GM19468 (cell line): Measurements from ENCODE around the gene CHST11.

Experiments used
- ATAC-seq: cut with Tn5 transposase; IDR thresholded peaks from one replicate; pipeline ENCODE4 v1.9.1; 2021; ENCODE audit warnings: mild to moderate bottlenecking, moderate library complexity, moderate number of reproducible peaks; ENCODE audit not compliant: unreplicated experiment; ENCODE audit errors: extremely low read depth

CHST11 gene

GRCh38 chr12:104761091-104761490 is 304.3 kb downstream of the CHST11 start:
- no peak for ATAC-seq

GRCh38 chr12:104761611-104762010 is 304.9 kb downstream of the CHST11 start:
- no peak for ATAC-seq

GRCh38 chr12:104763168-104763805 is 306.5 kb downstream of the CHST11 start:
- ATAC-seq, result no peak

GRCh38 chr12:104764225-104765091 is 307.7 kb downstream of the CHST11 start:
- ATAC-seq, result no peak

- ATAC-seq, result no peak
Measured at GRCh38 chr12:104767261-104767660, 310.5 kb downstream of the CHST11 start.

- ATAC-seq, result no peak
Measured at GRCh38 chr12:104768033-104768432, 311.3 kb downstream of the CHST11 start.

GRCh38 chr12:104769144-104769561 is 312.4 kb downstream of the CHST11 start:
- no peak for ATAC-seq

GRCh38 chr12:104772336-104772735 is 315.6 kb downstream of the CHST11 start:
- no peak for ATAC-seq

GRCh38 chr12:104775731-104776231 is 319.0 kb downstream of the CHST11 start:
- no peak for ATAC-seq

GRCh38 chr12:104779134-104779533 is 322.4 kb downstream of the CHST11 start:
- ATAC-seq, result no peak

- ATAC-seq, result no peak
Measured at GRCh38 chr12:104782296-104782695, 325.5 kb downstream of the CHST11 start.

- no peak for ATAC-seq
Measured at GRCh38 chr12:104784592-104784991, 327.8 kb downstream of the CHST11 start.

GRCh38 chr12:104785886-104786285 is 329.1 kb downstream of the CHST11 start:
- no peak for ATAC-seq

GRCh38 chr12:104786352-104786751 is 329.6 kb downstream of the CHST11 start:
- no peak for ATAC-seq

GRCh38 chr12:104788840-104789271 is 332.1 kb downstream of the CHST11 start:
- ATAC-seq, result no peak

- no peak for ATAC-seq
Measured at GRCh38 chr12:104790296-104791125, 333.8 kb downstream of the CHST11 start.

GRCh38 chr12:104792570-104792969 is 335.8 kb downstream of the CHST11 start:
- no peak for ATAC-seq

GRCh38 chr12:104793285-104793684 is 336.5 kb downstream of the CHST11 start:
- ATAC-seq, result no peak

- no peak for ATAC-seq
Measured at GRCh38 chr12:104793968-104794367, 337.2 kb downstream of the CHST11 start.

- ATAC-seq, result no peak
Measured at GRCh38 chr12:104796475-104796862, 339.7 kb downstream of the CHST11 start.
